Activated CD8-positive, alpha-beta T cell treated with anti-CD3 and anti-CD28 coated beads, Interleukin-2, amount 10 ng/mL, durations not matched to agents 7 days and 5 days (primary cell): ENCODE data around the gene SNTA1. TPM values are rescaled to one million over a fixed set of nuclear protein-coding genes. Genes with fewer than 3 reads are reported as not detected.
"Not testable (repeated sequence)": the region's sequence is repeated elsewhere in the genome, so short reads cannot be mapped to it uniquely, and the experiment has no call there.

Experiments
- ATAC-seq: fragments of 150-1000 bp; cut with Tn5 transposase; one replicate; pipeline ENCODE4 v1.10.0; 2021; ENCODE audit warnings: moderate library complexity
- CTCF ChIA-PET: fragments of 350-600 bp; sonication (Branson Sonifier 250); formaldehyde crosslinking; loops from one replicate; lab custom pipeline; 2021; ENCODE audit warnings: antibody characterized with exemption; lab: Charles Lee
- POLR2A ChIA-PET: fragments of 350-600 bp; sonication (Branson Sonifier 250); formaldehyde crosslinking; loops from one replicate; lab custom pipeline; 2021; ENCODE audit warnings: antibody characterized with exemption; lab: Charles Lee
- DNase-seq: peaks from one replicate; pipeline ENCODE4 v3.0.0-alpha.2; 2020
- H3K27ac Mint-ChIP-seq: one replicate; pipeline ENCODE4 v1.8.0; 2021; ENCODE audit warnings: mild to moderate bottlenecking, mixed read lengths
- H3K27me3 Mint-ChIP-seq: one replicate; pipeline ENCODE4 v1.8.0; 2021; ENCODE audit warnings: low read depth, mixed read lengths
- H3K36me3 Mint-ChIP-seq: one replicate; pipeline ENCODE4 v1.8.0; 2021; ENCODE audit warnings: low read depth, mixed read lengths
- H3K4me1 Mint-ChIP-seq: one replicate; pipeline ENCODE4 v1.8.0; 2021; ENCODE audit warnings: low read depth, mixed read lengths
- H3K4me3 Mint-ChIP-seq: one replicate; pipeline ENCODE4 v1.8.0; 2021; ENCODE audit warnings: mild to moderate bottlenecking, mixed read lengths
- H3K9me3 Mint-ChIP-seq: one replicate; pipeline ENCODE4 v1.8.0; 2022; ENCODE audit warnings: mixed read lengths; ENCODE audit not compliant: insufficient read depth
- total RNA-seq, 2 experiments: library from RNA; stranded (reverse); gene quantifications; one replicate each; pipeline ENCODE4 v1.2.3, GENCODE V29; 2021

The SNTA1 gene
- total RNA-seq, 2 experiments from 2014 or later = 13.1 to 13.4 TPM

DNA sequence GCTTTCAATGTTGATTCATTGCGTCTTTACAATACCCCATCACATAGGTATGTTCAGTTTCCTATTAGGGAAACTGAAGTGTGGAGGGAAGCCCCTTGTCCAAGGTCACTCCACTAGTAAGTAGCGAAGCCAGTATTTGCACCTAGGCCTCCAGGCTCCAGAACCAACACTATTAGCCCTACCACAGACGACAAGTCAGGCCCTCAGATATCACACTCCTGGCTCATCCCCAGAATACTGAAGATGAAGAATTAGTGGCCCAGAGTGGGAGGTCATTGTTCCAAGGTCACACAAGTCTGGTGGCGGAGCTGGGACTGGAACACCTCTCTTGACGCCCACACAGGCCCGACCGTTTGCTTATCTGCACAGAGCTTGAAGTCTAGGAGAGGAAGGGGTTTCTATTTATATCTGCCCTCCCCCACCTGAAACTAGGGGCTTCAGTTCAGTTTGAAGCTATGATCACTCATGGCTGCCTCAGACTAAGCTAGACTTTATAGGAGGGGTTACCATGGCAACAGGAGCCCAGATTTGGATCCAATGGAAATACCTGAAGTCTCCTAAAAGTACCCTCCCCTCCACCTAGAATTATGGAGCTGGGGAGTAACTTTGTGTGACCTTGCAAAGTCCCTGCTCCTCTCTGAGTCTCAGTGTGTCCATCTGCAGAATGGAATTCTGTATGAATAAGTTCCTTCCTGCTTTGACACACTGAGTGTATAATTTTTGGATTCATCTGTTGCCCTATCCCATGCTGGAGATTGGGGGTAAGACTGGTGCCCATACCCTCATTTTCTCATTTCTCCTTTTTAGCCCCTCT, 2.2 kb downstream of the SNTA1 start:
- no peaks in the 10 kb centered on the region for H3K9me3 Mint-ChIP-seq
- H3K4me3 Mint-ChIP-seq = no peak overlapping the region
- no peak overlapping the region for H3K27ac Mint-ChIP-seq
- H3K36me3 Mint-ChIP-seq = no peaks in the 10 kb centered on the region
- ChIA-PET POLR2A (no interaction called here), CTCF (interaction anchor here (1.0 kb wide), 1 partner anchor 227 kb away, joined by 3 read pairs; no protein-coding TSS in a partner anchor)
- ATAC-seq (no peak), DNase-seq (no peak)
- peaks cover 29% of the 10 kb centered on the region for H3K4me1 Mint-ChIP-seq
- H3K27me3 Mint-ChIP-seq = peaks cover 11% of the 10 kb centered on the region

DNA sequence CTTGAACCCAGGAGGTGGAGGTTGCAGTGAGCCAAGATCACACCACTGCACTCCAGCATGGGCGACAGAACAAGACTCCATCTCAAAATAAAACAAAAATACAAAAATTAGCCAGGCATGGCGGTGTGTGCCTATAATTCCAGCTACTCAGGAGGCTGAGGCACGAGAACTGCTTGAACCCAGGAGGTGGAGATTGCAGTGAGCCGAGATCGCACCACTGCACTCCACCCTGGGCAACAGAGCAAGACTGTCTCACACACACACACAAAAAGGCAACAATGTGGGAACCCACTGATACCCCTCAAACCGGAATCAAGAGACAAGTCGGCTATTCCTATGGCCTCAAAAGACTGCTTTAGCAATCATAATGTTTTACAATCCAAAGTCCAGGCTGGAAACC, 3.0 kb downstream of the SNTA1 start:
- H3K36me3 Mint-ChIP-seq, H3K9me3 Mint-ChIP-seq, DNase-seq, POLR2A ChIA-PET, H3K4me3 Mint-ChIP-seq, H3K27ac Mint-ChIP-seq, ATAC-seq: not testable (repeated sequence)
- CTCF ChIA-PET = interaction anchor here (1.0 kb wide), 1 partner anchor 228 kb away, joined by 3 read pairs; no protein-coding TSS in a partner anchor
- H3K27me3 Mint-ChIP-seq = peaks cover 11% of the 10 kb centered on the region
- H3K4me1 Mint-ChIP-seq = peaks cover 23% of the 10 kb centered on the region

DNA sequence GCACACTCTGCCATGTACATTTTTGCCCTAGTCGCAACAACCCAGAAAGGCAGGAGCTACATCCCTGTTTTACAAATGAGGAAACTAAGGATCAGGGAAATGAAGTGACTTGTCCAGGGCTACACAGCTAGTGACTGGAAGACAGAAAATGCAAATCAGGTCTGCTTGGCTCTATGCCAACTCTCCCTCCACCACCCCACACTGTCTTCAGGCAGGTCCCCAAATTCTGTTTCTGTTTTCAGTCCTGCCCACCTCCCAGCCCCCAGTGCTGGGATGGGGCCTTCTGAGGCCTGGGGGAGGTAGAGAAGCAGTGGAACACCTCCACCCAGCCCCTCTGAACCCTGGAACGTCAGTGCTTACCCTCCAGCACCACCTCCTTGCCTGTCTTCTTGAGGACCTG, 5.1 kb downstream of the SNTA1 start:
- ChIA-PET CTCF (no interaction called here), POLR2A (no interaction called here)
- no peaks in the 10 kb centered on the region for H3K36me3 Mint-ChIP-seq
- H3K9me3 Mint-ChIP-seq = no peaks in the 10 kb centered on the region
- ATAC-seq (no peak), DNase-seq (no peak)
- no peak overlapping the region for H3K4me3 Mint-ChIP-seq
- H3K4me1 Mint-ChIP-seq = peaks cover 9% of the 10 kb centered on the region
- H3K27ac Mint-ChIP-seq = no peak overlapping the region
- H3K27me3 Mint-ChIP-seq = peaks cover 11% of the 10 kb centered on the region

DNA sequence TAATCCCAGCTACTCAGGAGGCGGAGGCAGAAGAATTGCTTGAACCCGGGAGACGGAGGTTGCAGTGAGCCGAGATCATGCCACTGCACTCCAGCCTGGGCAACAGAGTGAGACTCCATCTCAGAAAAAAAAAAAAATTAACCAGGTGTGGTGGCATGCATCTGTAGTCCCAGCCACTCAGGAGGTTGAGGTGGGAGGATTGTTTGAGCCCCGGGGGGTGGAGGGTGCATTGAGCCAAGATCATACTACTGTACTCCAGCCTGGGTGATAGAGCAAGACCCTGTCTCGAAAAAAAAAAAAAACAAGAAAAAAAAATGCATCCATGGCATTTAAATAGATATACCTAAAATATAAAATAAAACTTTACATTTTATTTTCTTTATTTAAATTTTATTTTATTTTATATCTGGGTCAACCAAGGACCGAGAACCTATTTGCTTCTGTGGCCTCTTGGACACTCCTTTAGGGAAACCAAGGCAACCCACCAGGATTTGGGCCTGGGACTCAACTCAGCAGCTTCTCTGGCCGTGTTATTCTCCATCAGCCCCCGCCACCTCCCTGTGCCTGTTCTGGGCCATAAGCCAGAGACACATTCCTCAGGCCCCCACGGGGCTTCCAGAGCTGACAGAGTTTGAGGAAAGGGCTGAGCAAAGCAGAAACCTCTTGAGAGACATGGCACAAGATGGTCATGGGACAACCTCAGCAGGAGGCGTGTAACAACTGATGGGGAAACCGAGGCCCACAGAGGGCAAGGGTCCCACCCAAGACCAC, 6.2 kb downstream of the SNTA1 start:
- no peak overlapping the region for H3K27ac Mint-ChIP-seq
- H3K9me3 Mint-ChIP-seq = no peaks in the 10 kb centered on the region
- no peak overlapping the region for H3K4me3 Mint-ChIP-seq
- H3K36me3 Mint-ChIP-seq = no peaks in the 10 kb centered on the region
- ATAC-seq = no peak
- ChIA-PET POLR2A (no interaction called here), CTCF (no interaction called here)
- H3K4me1 Mint-ChIP-seq = peaks cover under 1% of the 10 kb centered on the region
- no peak for DNase-seq
- peaks cover 4% of the 10 kb centered on the region for H3K27me3 Mint-ChIP-seq

DNA sequence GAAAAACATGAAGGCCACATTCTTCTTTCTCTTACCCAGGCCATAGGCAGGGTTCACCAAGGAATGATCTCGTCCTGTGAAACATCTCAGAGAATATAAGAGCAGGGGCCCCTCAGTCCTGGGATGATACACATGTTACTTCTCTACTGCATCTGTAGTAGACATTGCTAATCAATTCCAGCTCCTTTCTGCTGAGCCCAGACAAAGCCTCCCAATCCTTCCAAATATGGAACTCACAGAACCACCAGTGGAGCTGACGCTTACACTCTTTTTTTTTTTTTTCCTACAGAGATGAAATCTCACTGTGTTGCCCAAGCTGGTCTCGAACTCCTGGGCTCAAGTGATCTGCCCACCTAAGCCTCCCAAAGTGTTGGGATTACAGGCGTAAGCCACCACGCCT, 9.1 kb downstream of the SNTA1 start:
- ChIA-PET POLR2A (interaction anchor here (0.6 kb wide), 2 partner anchors 109 to 115 kb away, joined by 3 read pairs; no protein-coding TSS in a partner anchor), CTCF (no interaction called here)
- Mint-ChIP-seq H3K4me1 (no peaks in the 10 kb centered on the region), H3K4me3 (no peak overlapping the region), H3K27me3 (no peaks in the 10 kb centered on the region), H3K9me3 (no peaks in the 10 kb centered on the region), H3K36me3 (no peaks in the 10 kb centered on the region), H3K27ac (no peak overlapping the region)
- ATAC-seq (no peak), DNase-seq (no peak)

DNA sequence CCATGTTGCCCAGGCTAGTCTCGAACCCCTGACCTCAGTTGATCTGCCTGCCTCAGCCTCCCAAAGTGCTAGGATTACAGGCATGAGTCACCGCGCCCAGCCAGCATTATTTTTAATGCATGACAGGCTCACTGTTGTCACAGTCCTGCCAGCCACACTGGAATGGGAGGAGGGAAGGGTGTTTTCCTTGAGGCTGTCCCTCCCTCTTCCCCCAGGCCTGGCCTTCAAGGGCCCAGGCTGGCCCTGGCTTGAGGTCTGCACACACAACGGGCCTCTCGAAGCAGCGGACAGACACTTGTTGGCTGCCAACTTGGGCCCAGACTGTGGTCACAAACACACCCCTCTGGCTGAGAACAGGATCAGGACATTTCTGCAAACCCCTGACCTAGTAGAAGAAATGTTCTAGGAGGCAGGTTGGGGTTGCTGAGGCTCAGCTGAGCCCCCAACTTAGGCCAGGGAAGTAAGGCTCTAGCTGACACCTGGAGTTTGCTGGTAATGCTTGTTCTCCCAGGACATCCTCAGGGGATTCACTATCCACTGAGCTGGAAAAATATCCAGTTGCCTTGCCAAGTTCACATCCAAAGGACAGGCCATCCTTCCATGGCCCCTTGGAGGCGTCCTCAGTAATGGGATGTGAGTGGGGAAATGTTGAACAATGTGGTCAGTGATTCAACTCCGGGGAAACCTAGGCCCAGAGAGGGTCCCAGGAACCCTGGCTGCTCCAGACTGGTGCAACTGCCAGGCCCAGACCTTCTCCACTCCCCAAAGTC, 9.9 kb downstream of the SNTA1 start:
- CTCF ChIA-PET = no interaction called here
- H3K4me1 Mint-ChIP-seq = no peaks in the 10 kb centered on the region
- ATAC-seq = no peak

DNA sequence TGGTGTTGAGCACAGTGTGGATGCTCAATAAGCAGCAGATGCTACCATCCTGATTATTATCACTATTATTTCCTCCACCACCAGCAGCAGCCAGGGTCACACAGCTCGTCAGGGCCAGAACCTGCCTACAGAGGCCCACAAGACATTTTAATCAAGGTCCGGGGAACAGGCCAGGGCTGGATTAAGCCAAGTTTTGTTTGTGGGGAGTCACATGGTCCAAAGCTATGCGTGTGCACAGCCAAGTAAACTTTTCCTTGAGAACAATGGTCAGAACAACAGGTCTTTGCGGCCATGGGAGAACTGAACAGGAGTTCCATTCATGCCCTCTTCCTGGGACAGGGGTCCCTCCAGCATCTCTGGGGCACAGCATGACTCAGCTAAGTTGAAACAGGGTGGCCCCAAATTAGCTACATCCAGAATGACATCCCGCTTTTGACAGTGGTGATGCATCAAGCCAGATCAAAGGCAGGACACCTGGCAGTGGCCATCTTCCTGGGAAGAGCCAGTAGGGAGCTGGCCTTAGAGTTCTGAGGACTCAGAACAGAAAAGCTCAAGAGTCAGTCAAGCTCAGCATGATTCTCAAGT, 11.7 kb downstream of the SNTA1 start:
- DNase-seq = no peak
- Mint-ChIP-seq H3K9me3 (no peaks in the 10 kb centered on the region), H3K4me1 (no peaks in the 10 kb centered on the region), H3K4me3 (no peak overlapping the region), H3K27ac (no peak overlapping the region), H3K27me3 (no peaks in the 10 kb centered on the region), H3K36me3 (no peaks in the 10 kb centered on the region)
- ChIA-PET CTCF (interaction anchor here (1.7 kb wide), 1 partner anchor 13 kb away, joined by 7 read pairs; the partner anchor contains the start of gene SNTA1), POLR2A (interaction anchor here (0.5 kb wide), 1 partner anchor 477 kb away, joined by 3 read pairs; no protein-coding TSS in a partner anchor)
- no peak for ATAC-seq

More for the DNA sequence above, 9.9 kb downstream of the SNTA1 start:
- POLR2A ChIA-PET = interaction anchor here (0.6 kb wide), 2 partner anchors 110 to 114 kb away, joined by 3 read pairs; no protein-coding TSS in a partner anchor
- no peak overlapping the region for H3K4me3 Mint-ChIP-seq
- no peak for DNase-seq
- H3K36me3 Mint-ChIP-seq = no peaks in the 10 kb centered on the region
- no peaks in the 10 kb centered on the region for H3K9me3 Mint-ChIP-seq
- no peak overlapping the region for H3K27ac Mint-ChIP-seq
- H3K27me3 Mint-ChIP-seq = no peaks in the 10 kb centered on the region

DNA sequence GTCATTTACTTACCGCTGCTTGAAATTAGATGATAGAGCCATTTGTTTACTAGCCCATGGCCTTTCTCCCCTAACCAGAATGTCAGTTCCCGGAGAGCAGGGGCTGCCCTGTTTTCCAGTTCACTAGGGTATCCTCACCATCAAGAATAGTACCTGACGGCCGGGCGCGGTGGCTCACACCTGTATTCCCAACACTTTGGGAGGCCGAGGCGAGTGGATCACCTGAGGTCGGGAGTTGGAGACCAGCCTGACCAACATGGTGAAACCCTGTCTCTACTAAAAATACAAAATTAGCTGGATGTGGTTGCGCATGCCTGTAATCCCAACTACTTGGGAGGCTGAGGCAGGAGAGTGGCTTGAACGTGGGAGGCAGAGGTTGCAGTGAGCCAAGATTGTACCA, 19.7 kb downstream of the SNTA1 start:
- CTCF ChIA-PET, H3K4me3 Mint-ChIP-seq, DNase-seq, H3K27me3 Mint-ChIP-seq, H3K4me1 Mint-ChIP-seq, ATAC-seq, POLR2A ChIA-PET, H3K27ac Mint-ChIP-seq, H3K36me3 Mint-ChIP-seq, H3K9me3 Mint-ChIP-seq: not testable (repeated sequence)

DNA sequence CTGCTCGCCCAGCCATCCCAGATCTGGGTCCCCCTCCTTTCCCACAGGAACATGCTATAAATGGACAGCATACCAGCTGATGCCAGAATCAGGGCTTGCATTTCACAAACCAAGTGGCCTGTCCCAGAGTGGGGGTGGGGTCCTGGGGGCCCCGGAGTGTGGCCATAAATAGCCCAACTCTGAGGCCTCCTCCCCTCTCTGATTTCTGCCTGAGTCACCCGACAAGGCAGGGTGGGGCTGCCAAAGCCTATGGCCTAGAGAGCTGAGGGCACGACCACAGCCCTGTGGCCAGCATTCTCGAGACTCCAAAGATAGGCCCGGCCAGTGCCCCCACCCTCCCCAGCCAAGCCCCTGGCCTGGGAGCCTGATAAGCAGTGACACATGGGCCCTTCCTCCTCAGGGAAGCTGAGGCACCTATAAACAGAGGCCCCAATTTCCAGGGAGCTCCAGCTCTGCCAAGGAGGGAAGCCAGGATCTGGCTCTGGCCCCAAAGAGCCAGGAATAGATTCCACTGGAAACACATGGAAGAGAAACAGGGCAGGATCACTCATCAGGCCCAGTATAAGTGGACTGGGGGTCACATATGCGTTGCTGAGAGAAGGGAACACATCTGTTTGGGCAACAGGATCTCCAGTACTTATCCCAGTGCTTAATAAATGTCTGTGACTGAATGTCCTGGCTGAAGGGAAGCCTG, 20.3 kb downstream of the SNTA1 start:
- no peaks in the 10 kb centered on the region for H3K4me1 Mint-ChIP-seq
- H3K9me3 Mint-ChIP-seq = no peaks in the 10 kb centered on the region
- no peaks in the 10 kb centered on the region for H3K36me3 Mint-ChIP-seq
- H3K4me3 Mint-ChIP-seq = no peak overlapping the region
- no peaks in the 10 kb centered on the region for H3K27me3 Mint-ChIP-seq
- H3K27ac Mint-ChIP-seq = no peak overlapping the region
- DNase-seq (no peak), ATAC-seq (no peak)
- POLR2A ChIA-PET = no interaction called here
- CTCF ChIA-PET = no interaction called here

DNA sequence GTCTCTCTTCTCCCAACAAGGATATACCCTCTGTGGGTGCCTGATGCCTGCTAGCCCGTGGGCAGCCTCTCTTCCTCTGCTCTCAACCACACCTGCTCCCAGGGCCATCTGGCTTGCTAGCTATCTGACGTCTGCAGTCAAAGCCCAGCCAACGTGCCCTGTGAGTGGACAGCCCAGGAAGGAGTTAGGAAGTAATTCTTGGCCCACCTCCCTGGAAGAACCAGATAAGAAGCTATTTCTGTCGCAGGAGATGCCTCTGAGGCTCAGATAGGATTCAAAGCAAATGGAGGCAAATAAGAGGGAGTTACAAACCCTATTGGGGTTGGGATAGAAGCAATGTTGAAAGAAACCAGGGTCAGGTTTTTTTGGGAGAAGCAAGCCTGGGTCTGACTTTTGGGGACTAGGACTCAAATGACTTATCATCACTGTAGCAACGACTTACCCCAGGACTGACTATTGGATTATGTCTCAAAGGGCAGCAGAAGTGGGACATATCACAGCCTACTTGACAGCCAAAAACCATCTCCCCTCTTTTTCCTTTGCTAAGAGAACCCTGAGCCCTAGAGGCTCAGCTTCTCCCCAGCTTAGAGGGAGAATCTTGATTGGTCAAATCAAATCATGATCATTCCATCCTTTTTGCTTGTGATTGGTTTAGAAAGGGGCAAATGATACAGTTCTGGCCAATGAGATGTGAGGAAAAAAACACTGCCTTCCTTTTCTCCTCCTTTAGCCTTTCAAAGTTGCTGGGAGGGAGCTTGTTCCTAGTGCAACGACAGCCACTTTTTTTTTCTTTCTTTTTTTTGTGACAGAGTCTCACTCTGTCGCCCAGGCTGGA, 24.2 kb downstream of the SNTA1 start:
- CTCF ChIA-PET = no interaction called here
- ATAC-seq = no peak

More for the DNA sequence above, 24.2 kb downstream of the SNTA1 start:
- no peaks in the 10 kb centered on the region for H3K27me3 Mint-ChIP-seq
- no peaks in the 10 kb centered on the region for H3K36me3 Mint-ChIP-seq
- POLR2A ChIA-PET = no interaction called here
- H3K4me3 Mint-ChIP-seq = no peak overlapping the region
- DNase-seq = no peak
- H3K27ac Mint-ChIP-seq = no peak overlapping the region
- no peaks in the 10 kb centered on the region for H3K9me3 Mint-ChIP-seq
- H3K4me1 Mint-ChIP-seq = no peaks in the 10 kb centered on the region
